ENCODE results near the gene CIITA.

CIITA gene

DNA sequence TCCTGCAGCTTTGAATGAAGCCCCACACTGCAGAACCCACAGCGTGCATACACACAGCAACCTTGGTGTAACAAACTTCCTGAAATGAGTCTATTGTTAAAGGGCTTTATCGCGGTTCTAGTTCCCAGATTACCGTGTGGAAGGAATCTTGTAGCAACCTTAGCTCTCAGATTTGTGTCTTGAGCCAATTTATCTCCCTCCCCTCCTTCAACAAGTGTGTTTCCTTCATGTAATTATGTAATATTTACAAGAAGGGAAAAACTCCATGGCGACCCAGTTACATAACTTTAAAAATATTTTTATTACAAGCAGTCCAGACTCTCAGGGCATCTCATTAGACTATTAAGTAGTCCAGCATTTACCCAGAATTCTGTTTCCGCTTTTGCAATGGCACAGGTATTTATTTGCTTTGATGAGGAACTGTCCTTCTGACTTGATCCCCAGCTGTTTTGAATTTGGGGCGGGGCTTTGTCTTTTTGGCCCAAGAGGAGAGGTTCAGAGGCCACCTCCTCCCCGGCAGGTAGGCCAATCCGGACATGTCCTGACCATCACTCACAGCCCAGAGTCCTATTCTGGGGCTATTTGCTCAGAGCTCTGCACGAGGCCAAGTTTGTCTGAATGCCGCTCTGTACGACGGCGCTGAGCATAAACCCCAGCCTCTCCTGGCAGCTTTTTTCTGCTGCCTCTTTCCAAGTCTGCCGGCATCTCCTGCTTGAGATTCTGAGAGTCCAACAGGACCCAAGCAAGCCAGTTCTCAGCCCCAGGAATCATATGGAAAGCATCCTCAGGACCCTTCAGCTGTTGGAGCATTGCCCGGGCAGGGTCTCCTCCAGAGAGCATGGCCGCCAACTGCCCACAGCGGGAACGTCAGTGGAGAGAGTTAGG is 103.0 kb downstream of the CIITA start:
- peak; percentile 99 for DNase-seq (ENCODE audit: low read depth)
- TF ChIP-seq, protein P1, sequence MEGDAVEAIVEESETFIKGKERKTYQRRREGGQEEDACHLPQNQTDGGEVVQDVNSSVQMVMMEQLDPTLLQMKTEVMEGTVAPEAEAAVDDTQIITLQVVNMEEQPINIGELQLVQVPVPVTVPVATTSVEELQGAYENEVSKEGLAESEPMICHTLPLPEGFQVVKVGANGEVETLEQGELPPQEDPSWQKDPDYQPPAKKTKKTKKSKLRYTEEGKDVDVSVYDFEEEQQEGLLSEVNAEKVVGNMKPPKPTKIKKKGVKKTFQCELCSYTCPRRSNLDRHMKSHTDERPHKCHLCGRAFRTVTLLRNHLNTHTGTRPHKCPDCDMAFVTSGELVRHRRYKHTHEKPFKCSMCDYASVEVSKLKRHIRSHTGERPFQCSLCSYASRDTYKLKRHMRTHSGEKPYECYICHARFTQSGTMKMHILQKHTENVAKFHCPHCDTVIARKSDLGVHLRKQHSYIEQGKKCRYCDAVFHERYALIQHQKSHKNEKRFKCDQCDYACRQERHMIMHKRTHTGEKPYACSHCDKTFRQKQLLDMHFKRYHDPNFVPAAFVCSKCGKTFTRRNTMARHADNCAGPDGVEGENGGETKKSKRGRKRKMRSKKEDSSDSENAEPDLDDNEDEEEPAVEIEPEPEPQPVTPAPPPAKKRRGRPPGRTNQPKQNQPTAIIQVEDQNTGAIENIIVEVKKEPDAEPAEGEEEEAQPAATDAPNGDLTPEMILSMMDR (IDR thresholded peaks at IDR 0.05; ENCODE audit: control insufficient read depth, extremely low read depth, insufficient read depth) = no peak
- peak overlapping the region; percentile 12 for H3K4me3 ChIP-seq (ENCODE audit: low read depth, low read length)

DNA sequence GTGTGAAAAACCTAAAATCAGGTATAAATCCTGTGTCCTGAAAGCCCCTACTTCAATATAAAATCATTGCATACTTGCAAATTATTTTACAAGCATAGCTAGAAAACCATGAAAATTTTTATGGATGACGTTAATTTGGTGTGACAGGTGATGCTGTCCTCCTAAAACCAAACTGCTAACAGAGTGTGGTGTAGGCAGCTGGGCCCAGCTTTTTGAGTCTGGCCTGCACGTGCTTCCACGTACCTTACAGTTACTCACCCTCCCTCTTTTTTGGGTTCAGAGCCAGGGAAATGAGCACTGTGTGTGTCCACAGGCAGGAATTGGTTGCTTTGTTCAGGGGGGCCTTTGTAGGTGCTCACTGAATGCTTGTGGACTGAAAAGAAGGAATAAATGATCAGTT is 103.8 kb downstream of the CIITA start:
- no peak overlapping the region for H3K4me3 ChIP-seq (ENCODE audit: low read depth, low read length)
- no peak for DNase-seq (ENCODE audit: low read depth)
- TF ChIP-seq, protein P1 (IDR thresholded peaks at IDR 0.05; ENCODE audit: control insufficient read depth, extremely low read depth, insufficient read depth) = no peak

DNA sequence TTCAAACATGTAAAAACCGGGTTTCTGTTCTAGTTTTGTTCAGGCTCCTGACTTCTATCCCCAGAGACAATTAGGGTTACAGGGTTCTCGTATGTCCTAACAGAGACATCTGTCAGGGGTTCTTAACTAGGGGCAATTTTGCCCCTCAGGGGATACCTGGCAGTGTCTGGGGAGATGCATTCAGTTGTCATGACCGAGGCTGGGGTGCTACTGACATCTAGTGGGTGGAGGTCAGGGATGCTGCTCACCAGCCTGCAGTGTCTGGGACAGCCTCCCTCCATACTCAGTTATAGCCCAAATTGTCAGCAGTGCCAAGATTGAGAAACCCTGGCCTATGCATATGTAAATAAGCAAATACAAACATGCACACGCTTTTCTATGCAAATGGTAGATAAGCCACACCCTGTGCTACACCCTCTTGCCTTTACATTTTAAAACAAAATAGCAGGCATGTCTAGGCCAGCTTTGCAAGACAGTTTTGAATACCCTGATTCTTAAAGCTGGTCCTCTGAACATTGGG is 104.8 kb downstream of the CIITA start:
- DNase-seq (ENCODE audit: low read depth) = peak; percentile 52
- no peak overlapping the region for H3K4me3 ChIP-seq (ENCODE audit: low read depth, low read length)
- TF ChIP-seq, protein P1 (IDR thresholded peaks at IDR 0.05; ENCODE audit: control insufficient read depth, extremely low read depth, insufficient read depth) = peak; percentile 70

DNA sequence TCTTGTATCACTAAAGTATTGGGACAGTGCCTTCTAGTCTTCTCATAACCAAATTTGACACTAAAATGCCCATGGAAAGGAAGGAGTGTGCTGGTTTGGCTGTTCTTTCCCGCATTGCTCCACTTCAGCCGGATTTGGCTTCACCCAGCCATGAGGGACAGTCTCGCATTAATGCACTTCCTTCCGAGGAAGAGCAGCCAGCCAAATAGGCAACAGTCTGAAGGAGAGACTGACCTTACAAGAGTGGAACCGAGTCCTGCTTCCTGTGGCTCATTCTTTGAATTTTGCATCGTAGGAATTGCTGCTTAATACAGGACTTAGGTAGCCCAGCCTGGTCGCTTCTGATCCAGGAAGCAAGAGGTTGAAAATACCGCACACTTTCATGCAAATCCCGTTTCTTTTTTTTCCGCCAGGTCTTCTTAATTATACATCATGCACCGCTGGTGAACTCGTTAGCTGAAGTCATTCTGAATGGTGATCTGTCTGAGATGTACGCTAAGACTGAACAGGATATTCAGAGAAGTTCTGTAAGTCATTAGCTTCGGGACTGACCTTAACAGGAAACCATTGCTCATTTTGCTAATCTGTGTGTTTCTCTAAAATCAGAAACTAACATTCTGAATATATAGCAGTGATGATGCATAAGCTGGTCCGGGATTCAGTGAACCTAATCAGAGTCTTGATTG is 105.6 kb downstream of the CIITA start:
- TF ChIP-seq, protein P1 (IDR thresholded peaks at IDR 0.05; ENCODE audit: control insufficient read depth, extremely low read depth, insufficient read depth) = no peak
- DNase-seq (ENCODE audit: low read depth) = no peak
- H3K4me3 ChIP-seq (ENCODE audit: low read depth, low read length) = no peak overlapping the region

DNA sequence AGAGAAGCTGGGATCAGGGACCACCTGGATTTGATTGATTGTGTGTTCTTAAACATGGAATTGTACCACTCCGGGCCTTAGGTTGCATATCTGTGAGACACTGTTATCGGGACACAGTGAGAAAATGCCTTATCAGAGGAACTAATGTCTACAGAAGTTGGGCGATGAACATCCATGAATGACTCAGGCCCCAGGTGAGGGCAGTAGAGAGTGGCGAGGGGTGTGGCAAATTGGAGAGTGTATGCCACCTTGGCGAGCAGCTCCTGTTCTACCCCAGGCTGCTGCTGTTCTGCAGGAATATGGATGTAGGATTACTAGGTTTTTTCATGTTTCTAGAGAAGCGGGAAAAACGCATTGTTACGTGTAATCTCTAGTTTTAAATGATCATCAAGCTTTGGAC is 106.2 kb downstream of the CIITA start:
- DNase-seq (ENCODE audit: low read depth) = no peak
- H3K4me3 ChIP-seq (ENCODE audit: low read depth, low read length) = no peak overlapping the region
- TF ChIP-seq, protein P1 (IDR thresholded peaks at IDR 0.05; ENCODE audit: control insufficient read depth, extremely low read depth, insufficient read depth) = peak; percentile 19; the same call in 1 of the 2 replicates

DNA sequence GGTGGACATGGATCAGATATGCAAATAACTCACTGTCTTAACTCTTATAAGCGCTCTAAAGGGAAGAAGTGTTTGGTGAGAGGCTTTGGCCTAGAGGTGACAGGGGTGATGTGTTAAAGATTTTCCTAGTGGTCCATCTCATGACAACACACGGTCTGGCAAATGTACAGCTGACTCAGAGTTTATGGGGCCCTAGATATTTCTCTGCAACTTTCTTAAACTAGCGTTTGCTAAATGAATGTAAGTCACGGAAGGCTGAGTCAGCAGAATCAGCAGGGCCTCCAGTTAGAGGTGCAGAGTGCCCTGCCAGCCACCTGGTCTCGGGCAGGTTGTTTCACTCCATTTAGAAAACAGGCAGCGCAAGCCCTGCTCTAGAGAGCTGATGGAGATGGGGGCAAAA is 107.5 kb downstream of the CIITA start:
- TF ChIP-seq, protein P1 (IDR thresholded peaks at IDR 0.05; ENCODE audit: control insufficient read depth, extremely low read depth, insufficient read depth) = no peak
- no peak overlapping the region for H3K4me3 ChIP-seq (ENCODE audit: low read depth, low read length)
- DNase-seq (ENCODE audit: low read depth) = no peak
